Hindlimb muscle (tissue), 1 donor: ENCODE measurements around the gene CIAO3. TPM values are rescaled to one million over a fixed set of nuclear protein-coding genes. Genes with fewer than 3 reads are reported as not detected.

Source experiments
- DNase-seq: peaks from one replicate; pipeline ENCODE4 v3.0.0-alpha.2; 2013
- polyA plus RNA-seq: library from polyadenylated mRNA; unstranded; fragments of 120-200 nt; gene quantifications from one replicate; pipeline ENCODE4 v1.2.1, GENCODE V29; 2013; ENCODE audit not compliant: insufficient read length

Gene CIAO3
- polyA plus RNA-seq, 1 donor, result 17.1 TPM

- no peak for DNase-seq
These were observed 5.6 kb downstream of the CIAO3 start for GRCh38 chr16:734981-735881.

- DNase-seq, result no peak
These were observed 6.4 kb downstream of the CIAO3 start for GRCh38 chr16:734208-734980.

- no peak for DNase-seq
These were observed 7.2 kb downstream of the CIAO3 start for GRCh38 chr16:733382-734207.

GRCh38 chr16:732936-733335 lies 7.9 kb downstream of the CIAO3 start:
- no peak for DNase-seq

GRCh38 chr16:732332-732731 lies 8.5 kb downstream of the CIAO3 start:
- DNase-seq, result no peak

- DNase-seq, result no peak
These were observed 9.9 kb downstream of the CIAO3 start for GRCh38 chr16:730666-731509.

GRCh38 chr16:729768-730665 lies 10.8 kb downstream of the CIAO3 start:
- no peak for DNase-seq

- DNase-seq, result no peak
These were observed 11.7 kb downstream of the CIAO3 start for GRCh38 chr16:728890-729744.

- DNase-seq, result no peak
These were observed 12.5 kb downstream of the CIAO3 start for GRCh38 chr16:728131-728889.

GRCh38 chr16:727291-727977 lies 13.4 kb downstream of the CIAO3 start:
- no peak for DNase-seq

- DNase-seq, result no peak
These were observed 14.1 kb downstream of the CIAO3 start, which contains the start of the genes CCDC78 and HAGHL for GRCh38 chr16:726438-727290. CCDC78 (minus strand) TSS chr16:726443; CDS start chr16:726367, 76 bp downstream. HAGHL (plus strand) TSS chr16:727106; CDS start chr16:727510, 404 bp downstream.

GRCh38 chr16:726188-726437 lies 14.7 kb downstream of the CIAO3 start:
- DNase-seq, result no peak

- no peak for DNase-seq
These were observed 15.2 kb downstream of the CIAO3 start for GRCh38 chr16:725463-726187.

- DNase-seq, result no peak
These were observed 15.8 kb downstream of the CIAO3 start for GRCh38 chr16:725041-725376.

- no peak for DNase-seq
These were observed 16.4 kb downstream of the CIAO3 start for GRCh38 chr16:724188-725040.

GRCh38 chr16:723695-724094 lies 17.1 kb downstream of the CIAO3 start:
- no peak for DNase-seq
